CD4-positive, alpha-beta T cell treated with Interleukin-17A for 1 hour (primary cell): ENCODE results near the gene VSTM4.

Experiments used
- DNase-seq: peaks from one replicate; pipeline ENCODE4 v3.0.0-alpha.2; 2020

VSTM4 gene

GRCh38 chr10:49068209-49068608 lies 47.1 kb downstream of the VSTM4 start:
- no peak for DNase-seq

- no peak for DNase-seq
Observed at GRCh38 chr10:49066944-49067730, 48.2 kb downstream of the VSTM4 start.

GRCh38 chr10:49062229-49062628 lies 53.1 kb downstream of the VSTM4 start:
- no peak for DNase-seq

- DNase-seq = no peak
Observed at GRCh38 chr10:49061667-49062066, 53.7 kb downstream of the VSTM4 start.

- no peak for DNase-seq
Observed at GRCh38 chr10:49058463-49059255, 56.7 kb downstream of the VSTM4 start.

- DNase-seq = no peak
Observed at GRCh38 chr10:49057231-49057880, 58.0 kb downstream of the VSTM4 start.

- no peak for DNase-seq
Observed at GRCh38 chr10:49056356-49056755, 59.0 kb downstream of the VSTM4 start.

GRCh38 chr10:49055221-49055849 lies 60.0 kb downstream of the VSTM4 start:
- no peak for DNase-seq

GRCh38 chr10:49054753-49055152 lies 60.6 kb downstream of the VSTM4 start:
- no peak for DNase-seq

- DNase-seq = no peak
Observed at GRCh38 chr10:49053998-49054692, 61.2 kb downstream of the VSTM4 start.

- DNase-seq = no peak
Observed at GRCh38 chr10:49053053-49053997, 62.0 kb downstream of the VSTM4 start.

- no peak for DNase-seq
Observed at GRCh38 chr10:49052069-49052468, 63.3 kb downstream of the VSTM4 start.

- DNase-seq = no peak
Observed at GRCh38 chr10:49050906-49051305, 64.4 kb downstream of the VSTM4 start.

GRCh38 chr10:49050366-49050765 lies 65.0 kb downstream of the VSTM4 start:
- DNase-seq = no peak

- DNase-seq = no peak
Observed at GRCh38 chr10:49049660-49050059, 65.7 kb downstream of the VSTM4 start.

GRCh38 chr10:49047128-49047639 lies 68.1 kb downstream of the VSTM4 start:
- no peak for DNase-seq

GRCh38 chr10:49044293-49045193 lies 70.8 kb downstream of the VSTM4 start:
- DNase-seq = no peak

- no peak for DNase-seq
Observed at GRCh38 chr10:49040601-49041000, 74.7 kb downstream of the VSTM4 start.

- no peak for DNase-seq
Observed at GRCh38 chr10:49039409-49039808, 75.9 kb downstream of the VSTM4 start.

GRCh38 chr10:49038711-49039110 lies 76.6 kb downstream of the VSTM4 start:
- no peak for DNase-seq
